HepG2 (cell line): ENCODE data around the gene MAPK12. TPM values are rescaled to one million over a fixed set of nuclear protein-coding genes. Genes with fewer than 3 reads are reported as not detected.

Source experiments
- ATAC-seq: fragments of 200-7000 bp; cut with Tn5 transposase; 3 replicates; pipeline ENCODE4 v1.9.1; 2020; ENCODE audit warnings: mild to moderate bottlenecking, moderate library complexity
- BruUV-seq: library from RNA; stranded (reverse); fragments of 400-500 nt; replicated peaks from 2 replicates; lab custom pipeline; 2021; lab: Mats Ljungman, UMichigan
- CTCF ChIA-PET: fragments of 300-600 bp; formaldehyde crosslinking; extraction: SDS; loops from one replicate; lab custom pipeline; 2021; ENCODE audit warnings: low total read pairs, inconsistent platforms, low intra/inter-chr PET ratio; lab: Yijun Ruan, JAX
- POLR2A ChIA-PET: fragments of 350-600 bp; sonication (Branson Sonifier 250); formaldehyde crosslinking; loops from one replicate; lab custom pipeline; 2020; ENCODE audit warnings: antibody characterized with exemption, inconsistent platforms; lab: Yijun Ruan, JAX
- DNase-seq: peaks from one replicate; pipeline ENCODE4 v3.0.0-alpha.2; 2015; ENCODE audit warnings: low spot score
- FAIRE-seq: peaks from 3 replicates; lab custom pipeline; 2011; peaks lifted over from hg19 to GRCh38; lab: Jason Lieb, UNC
- H2AFZ ChIP-seq: one replicate; pipeline ENCODE4 v1.6.1; 2011; ENCODE audit warnings: low read length, inconsistent platforms
- H3K27ac ChIP-seq: fragments of 300-600 bp; 3 replicates; pipeline ENCODE4 v1.8.0; 2011; ENCODE audit warnings: mixed run types, mild to moderate bottlenecking, mixed read lengths, low read length, inconsistent platforms; ENCODE audit not compliant: insufficient read depth; ENCODE audit errors: extremely low read length
- H3K27me3 ChIP-seq, 2 experiments: fragments of 200-600 bp in 1 of 2; 2 replicates in 1 of 2; 3 replicates in 1 of 2; pipeline versions ENCODE4 v1.6.0 to v1.8.0; 2011; ENCODE audit warnings: low read length in 2 of 2, mild to moderate bottlenecking in 2 of 2, moderate library complexity in 2 of 2, inconsistent platforms in 1 of 2; ENCODE audit not compliant: insufficient read depth in 2 of 2, control insufficient read depth in 1 of 2
- H3K36me3 ChIP-seq, 2 experiments: fragments of 200-600 bp in 1 of 2; replicated peaks in 1 of 2; 2 replicates in 1 of 2; 3 replicates in 1 of 2; pipeline versions ENCODE4 v1.5.1 to v1.8.0; 2011; ENCODE audit warnings: low read length in 2 of 2, inconsistent platforms in 1 of 2; ENCODE audit not compliant: insufficient read depth in 2 of 2, control insufficient read depth in 1 of 2
- H3K4me1 ChIP-seq: 2 replicates; pipeline ENCODE4 v1.5.1; 2012; ENCODE audit warnings: low read length, inconsistent platforms; ENCODE audit not compliant: insufficient read depth
- H3K4me2 ChIP-seq: 2 replicates; pipeline ENCODE4 v1.6.0; 2011; ENCODE audit warnings: low read depth, low read length, inconsistent platforms
- H3K4me3 ChIP-seq, 3 experiments: fragments of 200-600 bp in 1 of 3; sonication (generic), shearing (Covaris generic) in 1 of 3; replicated peaks in 1 of 3; 2 replicates each; pipeline ENCODE4 v1.5.1; 2011 to 2016; ENCODE audit warnings: low read length in 3 of 3, inconsistent platforms in 2 of 3, low read depth in 2 of 3, mild to moderate bottlenecking in 2 of 3, control low read depth in 1 of 3, mixed read lengths in 1 of 3; ENCODE audit not compliant: insufficient read depth in 1 of 3
- H3K79me2 ChIP-seq: one replicate; pipeline ENCODE4 v1.6.1; 2011; ENCODE audit warnings: low read length, inconsistent platforms; ENCODE audit not compliant: insufficient read depth
- H3K9ac ChIP-seq: 2 replicates; pipeline ENCODE4 v1.6.0; 2011; ENCODE audit warnings: mild to moderate bottlenecking, low read depth, low read length, inconsistent platforms; ENCODE audit not compliant: insufficient read depth
- H3K9me3 ChIP-seq: 2 replicates; pipeline ENCODE4 v1.5.1; 2012; ENCODE audit warnings: mild to moderate bottlenecking, low read length
- H4K20me1 ChIP-seq: 2 replicates; pipeline ENCODE4 v1.6.0; 2011; ENCODE audit warnings: inconsistent platforms, mild to moderate bottlenecking, low read length, moderate library complexity; ENCODE audit not compliant: insufficient read depth
- AGO2 ChIP-seq: fragments of 200-400 bp; formaldehyde crosslinking; optimal IDR thresholded peaks from 2 replicates; pipeline ENCODE3; 2017; ENCODE audit warnings: mild to moderate bottlenecking, low read depth, low read length, moderate library complexity
- CBX1 ChIP-seq: IDR thresholded peaks from one replicate; pipeline ENCODE4 v1.6.1; 2016; ENCODE audit warnings: antibody characterized with exemption, low read depth
- HNRNPL ChIP-seq: fragments of 200-400 bp; formaldehyde crosslinking; IDR thresholded peaks from 2 replicates; pipeline ENCODE4 v1.6.1; 2017; ENCODE audit warnings: mild to moderate bottlenecking, low read depth, low read length
- RBFOX2 ChIP-seq: fragments of 200-400 bp; formaldehyde crosslinking; IDR thresholded peaks from 2 replicates; pipeline ENCODE4 v1.6.1; 2017; ENCODE audit warnings: low read depth, mild to moderate bottlenecking, low read length
- ZNF354B ChIP-seq: sonication (generic); formaldehyde crosslinking; IDR thresholded peaks from 2 replicates; pipeline ENCODE4 v1.8.0; 2022; ENCODE audit warnings: mild to moderate bottlenecking, missing genetic modification reagents
- WGBS: methylation state at CpG from one replicate; pipeline ENCODE4 v1.1.6; 2017; ENCODE audit warnings: low lambda C conversion rate; 5-methylcytosine and 5-hydroxymethylcytosine counted together
- in situ Hi-C: cut with HindIII; loops from 2 replicates; pipeline ENCODE4 v1.10.0; 2017; ENCODE audit warnings: low pct_unique_long_range_greater_than_20kb; ENCODE audit not compliant: extremely low pct_ligation_motif_present
- intact Hi-C: fragments of 100-400 bp; cut with micrococcal nuclease; formaldehyde crosslinking; loops from one replicate; pipeline ENCODE4 v1.10.0; 2022; ENCODE audit not compliant: unreplicated experiment
- polyA plus RNA-seq, 8 experiments: library from polyadenylated mRNA; depleted of rRNA in 3 of 8; stranded (reverse) in 7 of 8; unstranded in 1 of 8; fragments of >200 nt; fragmentation: Illumina TruSeq in 4 of 8; extraction: Trizol in 4 of 8; gene quantifications; 2 replicates each; pipeline versions ENCODE4 v1.2.1 to v1.2.3, GENCODE V29; 2011 to 2016; ENCODE audit warnings: low read depth in 4 of 8, missing spikeins in 1 of 8, mixed read lengths in 1 of 8; ENCODE audit not compliant: insufficient read depth in 1 of 8
- total RNA-seq, 5 experiments: library from RNA; depleted of rRNA; stranded (reverse); fragments of >200 nt; fragmentation: Illumina TruSeq; extraction: Trizol; gene quantifications; 2 replicates each; pipeline ENCODE4 v1.2.3, GENCODE V29; 2016; ENCODE audit warnings: low read depth in 1 of 5
- TF ChIP-seq, protein P1 (sequence below): sonication (generic); formaldehyde crosslinking; IDR thresholded peaks from 2 replicates; pipeline ENCODE4; 2020; ENCODE audit warnings: missing genetic modification reagents, mild to moderate bottlenecking, borderline replicate concordance
- TF ChIP-seq, protein P2 (sequence below): sonication (generic); formaldehyde crosslinking; IDR thresholded peaks from 2 replicates; pipeline ENCODE4 v1.4.0; 2020; ENCODE audit warnings: missing genetic modification reagents
- TF ChIP-seq, protein P3 (sequence below): sonication (generic); formaldehyde crosslinking; IDR thresholded peaks from 2 replicates; pipeline ENCODE4 v1.8.1; 2023; ENCODE audit warnings: mild to moderate bottlenecking, missing genetic modification reagents, borderline replicate concordance

Gene MAPK12
- total and polyA plus RNA-seq, 2 of the 13 experiments (the other 11 are each of a cell fraction or from before 2014, with no cell fraction given) = 22.2 to 23.3 TPM

GRCh38 chr22:50303848-50304527, 42.5 kb upstream of the MAPK12 start (continued):
- TF ChIP-seq, protein P1, sequence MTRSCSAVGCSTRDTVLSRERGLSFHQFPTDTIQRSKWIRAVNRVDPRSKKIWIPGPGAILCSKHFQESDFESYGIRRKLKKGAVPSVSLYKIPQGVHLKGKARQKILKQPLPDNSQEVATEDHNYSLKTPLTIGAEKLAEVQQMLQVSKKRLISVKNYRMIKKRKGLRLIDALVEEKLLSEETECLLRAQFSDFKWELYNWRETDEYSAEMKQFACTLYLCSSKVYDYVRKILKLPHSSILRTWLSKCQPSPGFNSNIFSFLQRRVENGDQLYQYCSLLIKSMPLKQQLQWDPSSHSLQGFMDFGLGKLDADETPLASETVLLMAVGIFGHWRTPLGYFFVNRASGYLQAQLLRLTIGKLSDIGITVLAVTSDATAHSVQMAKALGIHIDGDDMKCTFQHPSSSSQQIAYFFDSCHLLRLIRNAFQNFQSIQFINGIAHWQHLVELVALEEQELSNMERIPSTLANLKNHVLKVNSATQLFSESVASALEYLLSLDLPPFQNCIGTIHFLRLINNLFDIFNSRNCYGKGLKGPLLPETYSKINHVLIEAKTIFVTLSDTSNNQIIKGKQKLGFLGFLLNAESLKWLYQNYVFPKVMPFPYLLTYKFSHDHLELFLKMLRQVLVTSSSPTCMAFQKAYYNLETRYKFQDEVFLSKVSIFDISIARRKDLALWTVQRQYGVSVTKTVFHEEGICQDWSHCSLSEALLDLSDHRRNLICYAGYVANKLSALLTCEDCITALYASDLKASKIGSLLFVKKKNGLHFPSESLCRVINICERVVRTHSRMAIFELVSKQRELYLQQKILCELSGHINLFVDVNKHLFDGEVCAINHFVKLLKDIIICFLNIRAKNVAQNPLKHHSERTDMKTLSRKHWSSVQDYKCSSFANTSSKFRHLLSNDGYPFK = no peak
- TF ChIP-seq HNRNPL = 0 out of 2 replicates have a peak, but pooled peaks have one; percentile 42
- TF ChIP-seq CBX1 = no peak
- TF ChIP-seq ZNF354B = no peak
- TF ChIP-seq, protein P2, sequence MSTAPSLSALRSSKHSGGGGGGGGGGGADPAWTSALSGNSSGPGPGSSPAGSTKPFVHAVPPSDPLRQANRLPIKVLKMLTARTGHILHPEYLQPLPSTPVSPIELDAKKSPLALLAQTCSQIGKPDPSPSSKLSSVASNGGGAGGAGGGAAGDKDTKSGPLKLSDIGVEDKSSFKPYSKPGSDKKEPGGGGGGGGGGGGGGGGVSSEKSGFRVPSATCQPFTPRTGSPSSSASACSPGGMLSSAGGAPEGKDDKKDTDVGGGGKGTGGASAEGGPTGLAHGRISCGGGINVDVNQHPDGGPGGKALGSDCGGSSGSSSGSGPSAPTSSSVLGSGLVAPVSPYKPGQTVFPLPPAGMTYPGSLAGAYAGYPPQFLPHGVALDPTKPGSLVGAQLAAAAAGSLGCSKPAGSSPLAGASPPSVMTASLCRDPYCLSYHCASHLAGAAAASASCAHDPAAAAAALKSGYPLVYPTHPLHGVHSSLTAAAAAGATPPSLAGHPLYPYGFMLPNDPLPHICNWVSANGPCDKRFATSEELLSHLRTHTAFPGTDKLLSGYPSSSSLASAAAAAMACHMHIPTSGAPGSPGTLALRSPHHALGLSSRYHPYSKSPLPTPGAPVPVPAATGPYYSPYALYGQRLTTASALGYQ = no peak

GRCh38 chr22:50303515-50303847, 42.0 kb upstream of the MAPK12 start:
- Histone ChIP-seq H3K9ac (peak overlapping the region; percentile 33; the same call in 1 of the 2 replicates), H3K4me2 (peak overlapping the region; percentile 53), H2AFZ (no peak overlapping the region), H3K79me2 (peaks cover 66% of the 10 kb centered on the region), H3K27ac (peak overlapping the region; percentile 33), H3K4me1 (peaks cover 68% of the 10 kb centered on the region), H4K20me1 (peaks cover 4% of the 10 kb centered on the region; the same call in 1 of the 2 replicates), H3K27me3 (no peaks in the 10 kb centered on the region), H3K4me3 (peak overlapping the region in 1 of 3 experiments; percentile 37; a peak in 1 of 6 replicates), H3K36me3 (peaks cover 0 to 2% of the 10 kb centered on the region in 2 experiments; a peak in 1 of 5 replicates), H3K9me3 (no peaks in the 10 kb centered on the region)
- intact Hi-C loops (no loop called here), in situ Hi-C loops (no loop called here)
- TF ChIP-seq AGO2 = peak; percentile 48
- TF ChIP-seq RBFOX2 = peak; percentile 28; the same call in 1 of the 2 replicates
- TF ChIP-seq, protein P3, sequence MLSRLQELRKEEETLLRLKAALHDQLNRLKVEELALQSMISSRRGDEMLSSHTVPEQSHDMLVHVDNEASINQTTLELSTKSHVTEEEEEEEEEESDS = no peak
- BruUV-seq = no TSS peak
- ChIA-PET POLR2A (interaction anchor here (1.4 to 6.7 kb wide), 2 partner anchors 10 to 52 kb away, joined by 3 to 126 read pairs; partner anchors contain the start of gene HDAC10), CTCF (no interaction called here)
- FAIRE-seq = no peak
- no peak for DNase-seq
- no peak for ATAC-seq
- WGBS = 87% methylated on average over 3 of the region's 7 CpGs
